SU-DHL-6 (cell line): ENCODE data around the gene IP6K2.

Experiments used
- H2AFZ ChIP-seq: fragments of 200-600 bp; sonication (generic); 2 replicates; pipeline ENCODE4 v1.6.1; 2014; ENCODE audit warnings: low read depth, mild to moderate bottlenecking, moderate library complexity, mixed read lengths, antibody characterized with exemption, low read length; ENCODE audit not compliant: severe bottlenecking
- H3F3A ChIP-seq: fragments of 200-600 bp; shearing (Covaris generic); 2 replicates; pipeline ENCODE4 v1.6.0; 2016; ENCODE audit warnings: antibody characterized with exemption, mild to moderate bottlenecking; ENCODE audit not compliant: insufficient read depth
- H3K27ac ChIP-seq: fragments of 200-600 bp; sonication (generic); 2 replicates; pipeline ENCODE4 v1.5.1; 2016; ENCODE audit warnings: low read depth, mild to moderate bottlenecking, low read length, moderate library complexity, mixed read lengths
- H3K27me3 ChIP-seq: fragments of 200-600 bp; sonication (generic), shearing (Covaris generic); 2 replicates; pipeline ENCODE4 v1.6.0; 2014; ENCODE audit warnings: mild to moderate bottlenecking, low read length
- H3K36me3 ChIP-seq: fragments of 200-600 bp; sonication (generic); 2 replicates; pipeline ENCODE4 v1.6.1; 2014; ENCODE audit warnings: mild to moderate bottlenecking, low read length, mixed read lengths
- H3K4me2 ChIP-seq: fragments of 300-600, 200-600 bp; shearing (Covaris generic), sonication (generic); 2 replicates; pipeline ENCODE4 v1.6.0; 2014; ENCODE audit warnings: low read length, low read depth, mild to moderate bottlenecking; ENCODE audit not compliant: poor library complexity, severe bottlenecking
- H3K4me3 ChIP-seq: fragments of 200-600 bp; sonication (generic); 2 replicates; pipeline ENCODE4 v1.5.1; 2014; ENCODE audit warnings: antibody characterized with exemption, low read length, mild to moderate bottlenecking, mixed read lengths; ENCODE audit not compliant: insufficient read depth, poor library complexity, severe bottlenecking
- H3K79me2 ChIP-seq: fragments of 200-600 bp; sonication (generic); 2 replicates; pipeline ENCODE4 v1.6.1; 2014; ENCODE audit warnings: mild to moderate bottlenecking, low read length, moderate library complexity; ENCODE audit not compliant: insufficient read depth
- H3K9ac ChIP-seq: fragments of 200-600 bp; sonication (generic); 2 replicates; pipeline ENCODE4 v1.7.0; 2014; ENCODE audit warnings: mild to moderate bottlenecking, low read length
- H3K9me2 ChIP-seq: fragments of 200-600 bp; sonication (generic); replicated peaks from 2 replicates; pipeline ENCODE4 v1.6.1; 2014; ENCODE audit warnings: low read length; ENCODE audit not compliant: insufficient read depth
- H3K9me3 ChIP-seq: fragments of 200-600 bp; sonication (generic); 2 replicates; pipeline ENCODE4 v1.6.1; 2014; ENCODE audit warnings: low read length, mixed read lengths; ENCODE audit not compliant: insufficient read depth
- H4K20me1 ChIP-seq: fragments of 200-600 bp; sonication (generic); 2 replicates; pipeline ENCODE4 v1.6.1; 2014; ENCODE audit warnings: low read depth, mild to moderate bottlenecking, antibody characterized with exemption, low read length, moderate library complexity, mixed read lengths
- CTCF ChIP-seq: fragments of 200-600 bp; sonication (generic); IDR thresholded peaks from one replicate; pipeline ENCODE4 v1.5.1; 2017; ENCODE audit warnings: antibody characterized with exemption, mild to moderate bottlenecking, low read length, moderate library complexity; ENCODE audit not compliant: insufficient read depth, poor library complexity, severe bottlenecking
- EZH2phosphoT487 ChIP-seq: fragments of 200-600 bp; sonication (generic), shearing (Covaris generic); conservative IDR thresholded peaks from 2 replicates; pipeline ENCODE4 v1.6.1; 2018; ENCODE audit warnings: mild to moderate bottlenecking, antibody characterized with exemption, low read length, moderate library complexity, mixed read lengths

IP6K2 gene

GRCh38 chr3:48707157-48707556 lies 9.9 kb downstream of the IP6K2 start:
- Histone ChIP-seq H3K27ac (no peak overlapping the region), H3K9me2 (no peaks in the 10 kb centered on the region), H3F3A (0 out of 2 replicates have a peak, but pooled peaks cover 6% of the 10 kb centered on the region), H2AFZ (no peak overlapping the region), H3K4me3 (no peak overlapping the region), H3K9me3 (no peaks in the 10 kb centered on the region), H4K20me1 (peaks cover 14% of the 10 kb centered on the region; the same call in 1 of the 2 replicates), H3K36me3 (peaks cover 6% of the 10 kb centered on the region; the same call in 1 of the 2 replicates), H3K79me2 (peaks cover 96% of the 10 kb centered on the region), H3K27me3 (no peaks in the 10 kb centered on the region), H3K4me2 (no peak overlapping the region), H3K9ac (no peak overlapping the region)
- no peak for TF ChIP-seq CTCF
- no peak for TF ChIP-seq EZH2phosphoT487

GRCh38 chr3:48702320-48702920 lies 14.6 kb downstream of the IP6K2 start:
- TF ChIP-seq EZH2phosphoT487: no peak
- no peak for TF ChIP-seq CTCF
- H4K20me1 ChIP-seq: peaks cover 13% of the 10 kb centered on the region
- H2AFZ ChIP-seq: no peak overlapping the region
- H3K79me2 ChIP-seq: peaks cover 97% of the 10 kb centered on the region
- no peak overlapping the region for H3K9ac ChIP-seq
- H3K9me3 ChIP-seq: no peaks in the 10 kb centered on the region
- H3K4me2 ChIP-seq: no peak overlapping the region
- H3F3A ChIP-seq: no peaks in the 10 kb centered on the region
- H3K27me3 ChIP-seq: no peaks in the 10 kb centered on the region
- H3K9me2 ChIP-seq: no peaks in the 10 kb centered on the region
- no peak overlapping the region for H3K4me3 ChIP-seq
- H3K36me3 ChIP-seq: no peaks in the 10 kb centered on the region; the same call in 1 of the 2 replicates
- no peak overlapping the region for H3K27ac ChIP-seq

- H3K9ac ChIP-seq: no peak overlapping the region
- H3K9me2 ChIP-seq: no peaks in the 10 kb centered on the region
- peaks cover 17% of the 10 kb centered on the region for H4K20me1 ChIP-seq
- H3K4me2 ChIP-seq: no peak overlapping the region
- H2AFZ ChIP-seq: no peak overlapping the region
- no peak overlapping the region for H3K4me3 ChIP-seq
- no peaks in the 10 kb centered on the region for H3K27me3 ChIP-seq
- peaks cover 97% of the 10 kb centered on the region for H3K79me2 ChIP-seq
- H3F3A ChIP-seq: no peaks in the 10 kb centered on the region
- no peak for TF ChIP-seq EZH2phosphoT487
- no peaks in the 10 kb centered on the region for H3K9me3 ChIP-seq
- no peak overlapping the region for H3K27ac ChIP-seq
- H3K36me3 ChIP-seq: peaks cover 4% of the 10 kb centered on the region; the same call in 1 of the 2 replicates
Observed at GRCh38 chr3:48700731-48701405, 16.2 kb downstream of the IP6K2 start.

GRCh38 chr3:48698891-48699290 lies 18.1 kb downstream of the IP6K2 start:
- Histone ChIP-seq H3F3A (no peaks in the 10 kb centered on the region), H3K9ac (no peak overlapping the region), H3K4me2 (no peak overlapping the region), H3K9me3 (no peaks in the 10 kb centered on the region), H3K36me3 (peaks cover 15% of the 10 kb centered on the region; the same call in 1 of the 2 replicates), H2AFZ (no peak overlapping the region), H3K27ac (no peak overlapping the region), H4K20me1 (peaks cover 17% of the 10 kb centered on the region), H3K79me2 (peaks cover 89% of the 10 kb centered on the region), H3K4me3 (no peak overlapping the region), H3K27me3 (no peaks in the 10 kb centered on the region), H3K9me2 (no peaks in the 10 kb centered on the region)
- TF ChIP-seq EZH2phosphoT487: no peak
- no peak for TF ChIP-seq CTCF
